ENCODE results near the gene MC5R.
"Not testable (repeated sequence)": the region's sequence is repeated elsewhere in the genome, so short reads cannot be mapped to it uniquely, and the experiment has no call there.

Gene MC5R

DNA sequence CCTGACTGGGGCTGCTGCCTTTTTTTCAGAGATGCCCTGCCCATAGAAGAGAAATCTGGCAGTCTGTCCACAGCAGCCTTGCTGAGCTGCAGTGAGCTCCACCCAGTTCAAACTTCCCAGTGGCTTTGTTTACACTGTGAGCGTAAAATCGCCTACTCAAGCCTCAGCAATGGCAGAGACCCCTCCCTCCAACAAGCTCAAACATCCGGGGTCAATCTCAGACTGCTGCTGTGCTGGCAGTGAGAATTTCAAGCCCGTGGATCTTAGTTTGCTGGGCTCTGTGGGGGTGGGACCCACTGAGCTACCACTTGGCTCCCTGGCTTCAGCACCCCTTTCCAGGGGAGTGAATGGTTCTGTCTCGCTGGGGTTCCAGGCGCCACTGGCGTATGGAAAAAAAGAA is 38.9 kb downstream of the MC5R start:
- DNase-seq: not testable (repeated sequence)

DNA sequence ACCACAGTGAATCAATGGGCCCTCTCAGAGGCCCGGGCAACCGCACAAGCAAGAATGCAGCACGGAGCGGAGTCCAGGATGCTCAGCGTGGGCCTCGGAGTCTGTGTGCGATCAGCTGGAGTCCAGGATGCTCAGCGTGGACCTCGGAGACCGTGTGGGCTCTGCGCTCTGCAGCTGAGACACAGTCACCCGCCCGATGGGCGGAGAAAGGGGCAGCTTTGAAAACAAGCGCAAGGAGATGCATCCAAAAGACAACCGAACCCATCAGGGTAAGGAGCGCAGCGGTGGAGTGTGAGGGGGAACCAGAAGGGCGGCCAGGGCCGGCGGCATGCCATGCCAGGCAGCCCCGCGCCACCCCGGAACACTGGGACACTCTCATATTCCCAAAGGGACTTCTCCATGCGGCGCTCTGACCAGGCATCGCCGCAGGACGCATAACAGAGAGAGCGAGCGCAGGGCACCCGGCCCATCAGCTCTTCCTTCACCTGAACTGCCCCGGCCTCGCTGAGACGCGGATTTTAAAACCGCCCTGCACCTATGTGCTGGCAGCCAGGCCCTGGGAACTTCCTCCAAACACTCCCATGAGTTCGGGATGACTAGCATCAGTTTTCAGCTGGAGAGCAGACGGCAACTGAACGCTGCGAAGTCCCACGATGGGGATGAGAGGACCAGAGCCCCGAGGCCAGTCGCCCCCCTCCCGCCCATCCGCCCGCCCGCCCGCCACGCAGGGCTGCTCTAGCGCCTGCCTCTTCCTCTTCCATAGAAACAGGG is 44.7 kb downstream of the MC5R start:
- no peak for DNase-seq

DNA sequence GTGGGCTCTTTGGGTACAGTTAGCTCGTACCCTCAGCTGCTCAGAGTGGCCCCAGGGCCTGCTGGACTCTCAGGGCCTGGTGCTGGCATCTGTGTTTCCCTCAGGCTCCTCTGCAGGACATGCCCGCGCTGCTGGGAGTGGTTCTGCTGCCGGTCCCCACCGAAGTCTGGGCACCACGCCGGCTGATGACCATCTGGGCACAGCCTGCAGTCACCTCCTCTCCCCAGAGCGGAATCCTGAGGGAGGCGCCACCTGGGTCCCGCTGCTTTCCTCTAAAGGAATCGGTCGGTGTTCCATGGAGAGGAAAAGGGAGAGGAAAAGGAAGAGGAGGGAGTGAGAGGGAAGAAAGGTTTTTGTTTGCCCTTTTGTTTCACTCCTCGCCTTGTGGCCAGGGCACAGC is 47.8 kb downstream of the MC5R start:
- no peak for DNase-seq

DNA sequence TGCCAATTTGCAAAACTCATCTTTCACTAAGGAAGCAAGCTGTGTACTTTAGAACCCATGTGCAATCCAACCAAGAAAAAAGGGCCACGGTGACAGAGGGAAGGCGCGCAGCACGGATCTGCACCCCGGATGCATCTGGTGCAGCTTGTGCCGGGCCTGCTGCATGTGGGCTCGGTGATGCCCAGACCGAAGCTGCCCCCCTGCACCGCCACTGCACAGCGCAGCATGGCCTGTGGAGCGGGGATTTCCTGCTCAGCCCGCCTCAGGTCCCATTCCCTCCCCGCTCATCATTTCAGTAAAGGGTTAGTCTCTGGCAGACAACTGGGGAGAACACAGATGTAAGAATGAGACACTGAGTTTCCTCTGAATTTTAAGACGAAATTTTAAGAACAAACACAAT is 48.4 kb downstream of the MC5R start:
- no peak for DNase-seq

DNA sequence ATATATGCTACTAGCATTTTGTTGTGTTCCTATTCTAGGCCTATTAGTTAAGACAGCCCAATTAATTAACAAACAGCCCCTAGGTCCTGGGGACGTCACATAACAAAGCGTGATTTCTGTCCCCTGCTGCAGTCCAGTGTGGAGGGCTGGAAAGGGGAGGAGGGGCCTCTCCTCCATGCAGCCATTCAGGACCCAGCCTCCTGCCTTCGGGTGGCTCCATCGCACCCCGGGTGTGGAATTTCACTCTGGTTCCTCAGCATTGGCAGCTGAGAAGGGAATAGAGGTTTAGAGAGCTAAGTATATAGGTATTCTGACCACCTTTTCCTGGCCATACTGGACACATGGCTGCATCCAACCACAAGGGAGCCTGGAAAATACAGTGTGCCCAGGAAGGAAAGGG is 49.0 kb downstream of the MC5R start:
- no peak for DNase-seq

DNA sequence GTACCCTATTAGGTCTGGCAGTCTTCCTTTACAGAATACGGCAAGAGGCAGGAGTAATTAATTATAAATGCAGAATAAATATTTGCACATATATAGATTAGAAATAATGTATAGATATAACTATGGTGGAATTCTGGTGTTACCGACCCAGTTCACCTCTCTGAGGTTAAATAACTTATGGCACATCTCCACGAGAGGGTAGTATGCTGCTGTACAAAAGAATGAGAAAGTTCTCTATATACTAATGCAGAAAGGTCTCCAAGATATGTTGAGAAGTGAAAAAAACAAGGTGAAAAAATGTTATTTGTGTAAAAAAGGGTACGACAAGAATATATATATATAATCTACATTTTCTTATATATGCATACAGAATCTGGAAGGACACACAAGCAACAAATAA is 50.6 kb downstream of the MC5R start:
- DNase-seq: no peak
